NOMO-1 treated with dmso at 0.1 percent for 144 hours (cell line): Measurements from ENCODE around the gene PASK.

Source experiments
- DNase-seq: peaks from one replicate; lab custom pipeline; 2025; ENCODE audit not compliant: unreplicated experiment; lab: John Stamatoyannopoulos, UW

Gene PASK

GRCh38 chr2:241088376-241088775 lies 60.9 kb downstream of the PASK start:
- no peak for DNase-seq

DNA sequence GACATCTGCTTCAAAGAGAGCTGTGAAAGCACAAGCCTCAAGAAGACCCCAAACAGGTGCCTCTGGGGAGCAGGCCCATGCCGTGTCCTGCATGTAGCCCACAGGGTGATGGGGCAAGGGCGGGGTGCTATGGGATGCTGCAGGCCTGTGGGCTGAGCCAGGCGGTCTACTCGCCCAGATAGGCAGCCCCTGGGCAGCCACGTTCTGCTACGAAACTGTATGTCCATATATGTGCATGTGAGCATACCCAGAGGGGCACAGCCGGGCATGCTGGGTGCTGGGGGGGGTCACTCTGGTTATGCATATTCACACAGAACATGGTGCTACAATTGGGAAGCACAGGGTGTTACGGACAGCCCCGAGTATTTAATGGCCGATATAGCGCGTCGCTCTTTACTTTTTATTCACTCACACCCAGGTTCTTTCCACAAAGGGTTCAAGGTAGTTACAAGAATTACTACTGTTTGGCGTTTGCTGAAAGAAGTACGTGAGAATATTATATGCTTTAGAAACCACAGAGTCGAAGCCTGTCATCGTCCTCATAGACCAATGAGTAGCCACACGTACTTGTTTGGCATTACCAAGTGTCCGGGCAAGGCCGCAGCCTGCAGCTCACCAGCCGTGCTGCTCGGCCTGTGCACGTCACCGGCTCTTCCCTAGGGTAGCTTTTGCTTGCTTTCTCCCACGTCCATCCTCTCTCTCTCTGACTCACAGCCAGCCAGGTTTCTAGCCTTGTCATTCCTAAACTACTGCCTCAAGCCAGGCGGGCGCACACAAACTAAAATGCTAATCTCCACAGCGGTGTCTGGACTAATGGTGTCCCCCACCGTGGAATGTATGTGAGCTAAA lies 61.6 kb downstream of the PASK start:
- no peak for DNase-seq

- DNase-seq = no peak
Measured at GRCh38 chr2:241084856-241085444, 64.3 kb downstream of the PASK start.

GRCh38 chr2:241083091-241083415 lies 66.2 kb downstream of the PASK start:
- DNase-seq = no peak

GRCh38 chr2:241082341-241083090 lies 66.8 kb downstream of the PASK start:
- no peak for DNase-seq

DNA sequence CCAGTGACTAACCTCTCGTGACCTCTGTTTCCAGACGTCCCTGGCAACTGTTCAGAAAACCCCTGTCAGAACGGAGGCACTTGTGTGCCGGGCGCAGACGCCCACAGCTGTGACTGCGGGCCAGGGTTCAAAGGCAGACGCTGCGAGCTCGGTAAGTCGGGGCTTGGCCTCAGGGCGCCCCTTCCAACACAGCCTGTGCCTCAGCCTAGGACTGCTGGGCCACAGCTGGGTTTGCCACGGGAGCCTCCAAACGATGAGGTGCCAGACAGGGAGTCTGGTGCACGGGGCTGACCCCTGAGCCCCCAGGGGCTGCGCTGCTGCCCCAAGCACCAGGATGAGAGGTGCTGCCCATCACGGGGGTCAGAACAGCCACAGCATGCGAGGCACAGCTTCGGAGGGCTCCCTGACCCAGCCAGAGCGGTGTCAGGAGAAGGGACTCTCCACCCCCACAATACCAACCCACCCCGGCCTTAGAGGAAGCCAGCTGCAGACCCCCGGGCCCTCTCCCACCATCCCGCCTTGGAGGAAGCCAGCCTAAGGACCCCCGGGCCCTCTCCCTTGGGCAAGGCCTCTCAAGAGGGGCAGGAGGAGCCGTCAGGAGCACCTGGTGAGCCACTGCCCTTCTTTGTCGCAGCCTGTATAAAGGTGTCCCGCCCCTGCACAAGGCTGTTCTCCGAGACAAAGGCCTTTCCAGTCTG lies 67.5 kb downstream of the PASK start:
- no peak for DNase-seq

- DNase-seq = no peak
Measured at GRCh38 chr2:241081190-241081642, 68.1 kb downstream of the PASK start.

- DNase-seq = no peak
Measured at GRCh38 chr2:241080405-241081189, 68.7 kb downstream of the PASK start.

DNA sequence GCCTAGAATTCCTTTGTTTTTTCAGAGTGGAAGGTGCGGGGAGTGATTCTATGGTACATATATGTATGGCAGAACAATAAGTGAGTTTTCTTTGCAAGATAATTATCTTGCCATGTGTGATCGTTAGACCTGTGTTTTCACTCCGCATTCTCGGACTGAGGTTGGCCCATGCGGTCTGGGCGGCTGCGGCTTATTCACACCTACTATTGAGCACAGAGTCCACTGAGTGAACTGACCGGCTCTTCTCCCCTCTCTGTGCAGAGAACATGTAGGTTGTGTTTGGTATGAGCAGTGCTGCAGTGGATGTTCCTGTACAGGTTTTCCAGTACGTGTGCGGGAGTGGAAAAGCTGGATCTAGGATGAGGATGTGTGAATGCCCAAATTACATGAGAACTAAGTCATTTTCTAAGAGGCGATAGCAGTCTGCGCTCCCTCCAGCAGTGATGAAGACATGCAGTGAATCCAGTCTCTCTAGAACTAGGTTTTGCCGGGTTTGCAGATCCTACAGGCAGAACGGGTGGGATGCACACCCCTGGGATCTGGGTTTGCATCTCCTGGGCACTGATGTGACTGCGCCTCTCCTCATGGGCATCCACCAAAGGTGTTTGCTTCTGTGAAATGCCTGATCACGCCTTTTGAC lies 74.3 kb downstream of the PASK start:
- DNase-seq = no peak

DNA sequence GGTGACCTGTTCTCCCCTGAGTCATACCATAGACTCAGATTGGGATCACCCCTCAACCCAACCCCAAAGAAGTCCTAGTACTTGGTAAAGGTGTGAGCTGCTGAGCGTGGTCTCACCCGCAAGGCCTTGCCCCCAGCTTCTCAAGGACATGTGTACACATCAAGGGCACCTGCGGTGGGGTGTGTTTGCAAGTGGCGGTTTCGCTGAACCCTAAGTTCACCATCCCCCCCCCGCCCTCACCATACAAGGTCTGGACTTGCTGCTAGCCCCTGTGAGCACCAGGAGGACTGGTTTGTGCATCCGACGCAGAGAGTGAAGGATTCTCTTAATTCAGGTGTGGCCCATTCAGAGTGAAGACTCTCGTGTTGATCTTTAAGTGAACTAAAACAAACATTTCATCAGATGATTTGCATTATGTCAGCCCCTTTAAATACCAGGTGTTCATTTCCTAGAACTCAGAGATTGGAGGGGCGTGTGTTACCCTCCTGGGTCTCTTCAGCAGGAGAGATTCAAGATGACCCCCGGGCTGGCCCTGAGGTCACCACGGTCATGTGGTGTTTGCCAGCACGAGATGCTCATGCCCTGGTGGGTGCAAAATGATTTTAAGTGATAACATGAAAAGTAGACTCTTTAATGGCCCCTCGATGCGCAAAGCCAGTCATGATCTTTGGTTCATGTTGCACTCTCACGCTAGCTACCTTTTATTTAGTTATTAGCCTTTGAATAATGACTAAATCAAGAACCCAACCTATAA lies 75.0 kb downstream of the PASK start:
- DNase-seq = no peak

GRCh38 chr2:241073166-241074064 lies 75.9 kb downstream of the PASK start:
- no peak for DNase-seq

DNA sequence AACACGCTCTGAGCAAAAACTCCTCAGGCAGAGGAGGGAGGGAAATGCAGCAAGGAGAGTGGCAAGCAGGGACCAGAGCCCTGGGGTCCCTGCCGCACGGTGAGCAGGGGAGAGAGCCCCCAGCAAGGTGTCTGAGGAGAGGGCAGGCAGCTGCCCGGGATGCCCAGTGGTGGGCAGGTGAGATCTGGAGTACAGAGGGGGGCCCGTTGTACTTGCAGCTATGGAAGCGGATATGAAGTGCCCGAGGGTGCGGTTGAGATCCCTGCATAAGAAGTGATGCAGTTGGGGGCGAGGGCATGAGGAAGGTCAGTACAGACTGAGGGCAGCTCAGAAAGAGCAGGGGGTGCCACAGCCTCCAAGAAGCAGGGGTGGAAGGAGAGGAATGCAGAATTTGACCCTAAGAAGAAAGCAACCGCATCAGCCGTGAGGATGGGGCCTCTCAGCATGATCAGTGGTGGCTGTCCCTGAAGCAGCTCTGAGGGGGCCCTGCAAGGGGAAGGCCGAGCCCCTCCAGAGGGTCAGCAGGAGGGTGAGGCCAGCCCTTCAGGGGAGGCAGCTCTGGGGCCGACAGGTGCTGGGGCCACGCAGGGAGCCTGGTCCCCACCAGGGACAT lies 76.6 kb downstream of the PASK start:
- no peak for DNase-seq

DNA sequence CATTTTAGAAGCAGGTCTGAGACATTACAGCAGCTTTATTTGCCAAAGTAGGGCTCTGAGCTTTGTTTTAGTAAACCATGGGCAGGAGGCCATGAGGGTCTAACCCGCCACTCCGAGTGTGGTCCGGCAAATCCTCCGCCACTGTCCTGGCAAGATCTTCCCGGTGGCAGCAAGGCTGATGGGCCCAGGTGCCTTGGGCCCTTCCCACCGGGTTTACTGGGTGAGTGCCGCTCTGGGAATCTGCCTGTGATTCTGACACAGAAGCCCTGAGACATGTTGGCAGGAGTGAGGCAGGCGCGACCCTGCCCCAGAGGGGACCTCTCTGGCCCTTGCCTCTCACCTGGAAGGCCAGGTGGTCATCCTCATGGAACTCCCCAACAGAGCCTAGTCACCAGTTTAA lies 77.1 kb downstream of the PASK start:
- DNase-seq = no peak

DNA sequence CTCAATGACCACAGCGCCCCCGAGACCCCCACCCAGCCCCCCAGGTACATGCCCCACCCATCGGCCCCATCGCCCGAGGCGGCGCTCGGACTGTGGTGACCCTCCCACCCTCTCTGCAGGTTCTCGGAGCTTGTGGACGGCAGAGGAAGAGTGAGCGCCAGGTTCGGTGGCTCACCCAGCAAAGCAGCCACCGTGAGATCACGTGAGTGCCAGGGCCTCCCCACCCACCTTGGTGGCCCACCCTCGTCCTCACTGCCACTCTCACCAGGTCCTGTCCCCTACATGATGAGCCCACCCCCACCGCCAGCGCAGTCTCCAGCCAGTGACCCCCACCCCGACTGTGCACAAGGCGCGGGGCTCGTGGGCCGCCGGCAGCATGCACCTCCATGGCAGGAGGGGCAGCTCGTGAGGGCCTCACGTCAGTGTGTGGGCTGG lies 77.6 kb downstream of the PASK start:
- DNase-seq = no peak

- DNase-seq = no peak
Measured at GRCh38 chr2:241070811-241071676, 78.2 kb downstream of the PASK start.

DNA sequence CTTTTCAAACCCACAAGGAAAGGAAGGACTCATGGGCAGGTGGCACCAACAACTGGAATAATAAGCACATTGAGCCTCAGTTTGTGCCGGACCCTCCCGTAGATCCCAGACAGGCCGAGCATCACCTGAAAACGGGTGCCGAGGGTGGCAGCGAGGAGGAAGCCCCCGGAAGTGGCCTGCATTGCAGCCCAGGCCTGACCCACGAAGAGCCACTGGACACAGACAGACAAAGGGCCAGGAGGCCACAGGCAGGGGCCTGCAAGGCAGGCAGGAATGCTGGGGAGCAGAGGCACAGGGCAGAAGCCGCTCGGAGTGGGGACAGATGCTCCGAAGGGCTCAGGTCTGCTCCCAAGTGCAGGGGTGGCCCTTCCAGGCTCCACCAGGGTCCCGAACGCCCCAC lies 78.9 kb downstream of the PASK start:
- DNase-seq = no peak

- DNase-seq = no peak
Measured at GRCh38 chr2:241069821-241070281, 79.4 kb downstream of the PASK start.
